GM12892 (cell line): ENCODE measurements around the gene KIAA1958.

ENCODE experiments used
- POLR2A ChIP-seq: IDR thresholded peaks from 2 replicates; pipeline ENCODE4 v1.6.1; 2011; ENCODE audit warnings: low read depth, low read length, control low read depth
- POLR2AphosphoS5 ChIP-seq: IDR thresholded peaks from 2 replicates; pipeline ENCODE4 v1.6.1; 2011; ENCODE audit warnings: low read depth, low read length, control low read depth

GRCh38 chr9:112531666-112532282, 45.1 kb downstream of the KIAA1958 start:
- TF ChIP-seq POLR2A (no peak), POLR2AphosphoS5 (no peak)
